HEK293 (cell line): ENCODE measurements around the gene ADK.

Experiments used
- CTCF ChIA-PET: fragments of 350-600 bp; formaldehyde crosslinking; extraction: SDS; loops from one replicate; lab custom pipeline; 2021; ENCODE audit warnings: antibody characterized with exemption; lab: Yijun Ruan, JAX
- POLR2A ChIA-PET: fragments of 300-600 bp; formaldehyde crosslinking; extraction: SDS; loops from one replicate; lab custom pipeline; 2020; ENCODE audit warnings: antibody characterized with exemption, inconsistent platforms; lab: Yijun Ruan, JAX
- H3K27ac ChIP-seq: fragments of 200-500 bp; sonication (Bioruptor generic); 2 replicates; pipeline ENCODE4 v1.5.1; 2014; ENCODE audit warnings: low read depth, low read length, control low read depth, inconsistent platforms; ENCODE audit errors: extremely low read depth
- H3K36me3 ChIP-seq, 2 experiments: fragments of 200-500 bp in 1 of 2; sonication (Bioruptor generic) in 1 of 2; 1 replicate in 1 of 2; 2 replicates in 1 of 2; pipeline ENCODE4 v1.5.1; 2014 to 2017; ENCODE audit warnings: inconsistent platforms in 2 of 2, low read length in 2 of 2; ENCODE audit not compliant: control insufficient read depth in 2 of 2, insufficient read depth in 1 of 2
- H3K4me1 ChIP-seq: fragments of 200-500 bp; sonication (Bioruptor generic); 2 replicates; pipeline ENCODE4 v1.5.1; 2014; ENCODE audit warnings: mild to moderate bottlenecking, low read length, inconsistent platforms; ENCODE audit not compliant: control insufficient read depth, insufficient read depth
- H3K4me3 ChIP-seq: 2 replicates; pipeline ENCODE4 v1.5.1; 2011; ENCODE audit warnings: low read depth, mild to moderate bottlenecking, control low read depth, low read length, moderate library complexity
- H3K9me3 ChIP-seq: fragments of 200-500 bp; sonication (Bioruptor generic); 2 replicates; pipeline ENCODE4 v1.5.1; 2014; ENCODE audit warnings: low read depth, low read length, inconsistent platforms; ENCODE audit not compliant: control insufficient read depth, insufficient read depth
- ATF2 ChIP-seq: fragments of 450-650 bp; formaldehyde crosslinking; IDR thresholded peaks from 2 replicates; pipeline ENCODE4 v1.5.1; 2016; ENCODE audit warnings: missing biosample characterization, missing genetic modification characterization, low read depth
- CTCF ChIP-seq: fragments of 450-650 bp; formaldehyde crosslinking; IDR thresholded peaks from 2 replicates; pipeline ENCODE4 v1.5.1; 2016; ENCODE audit warnings: missing biosample characterization, missing genetic modification characterization
- PATZ1 ChIP-seq: fragments of 450-650 bp; formaldehyde crosslinking; IDR thresholded peaks from 2 replicates; pipeline ENCODE4 v1.5.1; 2016; ENCODE audit warnings: missing biosample characterization, missing genetic modification characterization
- SCRT1 ChIP-seq: fragments of 450-650 bp; formaldehyde crosslinking; IDR thresholded peaks from 2 replicates; pipeline ENCODE4 v1.5.1; 2016; ENCODE audit warnings: missing biosample characterization, missing genetic modification characterization, borderline replicate concordance
- TRIM28 ChIP-seq: IDR thresholded peaks from 2 replicates; pipeline ENCODE4 v1.6.1; 2011; ENCODE audit warnings: low read length, control low read depth, borderline replicate concordance
- WT1 ChIP-seq: fragments of 450-650 bp; formaldehyde crosslinking; IDR thresholded peaks from 2 replicates; pipeline ENCODE4 v1.5.1; 2016; ENCODE audit warnings: missing biosample characterization, missing genetic modification characterization
- ZFHX2 ChIP-seq: fragments of 450-650 bp; formaldehyde crosslinking; conservative IDR thresholded peaks from 2 replicates; pipeline ENCODE4 v1.5.1; 2016; ENCODE audit warnings: missing biosample characterization, missing genetic modification characterization
- ZNF112 ChIP-seq: fragments of 450-650 bp; formaldehyde crosslinking; IDR thresholded peaks from 2 replicates; pipeline ENCODE4 v1.5.0; 2017; ENCODE audit warnings: missing biosample characterization, missing genetic modification characterization
- ZNF146 ChIP-seq: fragments of 450-650 bp; formaldehyde crosslinking; IDR thresholded peaks from 2 replicates; pipeline ENCODE4 v1.5.1; 2016; ENCODE audit warnings: missing biosample characterization, missing genetic modification characterization
- ZNF23 ChIP-seq: fragments of 450-650 bp; formaldehyde crosslinking; IDR thresholded peaks from 2 replicates; pipeline ENCODE4 v1.5.1; 2016; ENCODE audit warnings: missing biosample characterization, missing genetic modification characterization, borderline replicate concordance
- ZNF335 ChIP-seq: fragments of 450-650 bp; formaldehyde crosslinking; conservative IDR thresholded peaks from 2 replicates; pipeline ENCODE4 v1.5.1; 2016; ENCODE audit warnings: missing biosample characterization, missing genetic modification characterization
- ZNF362 ChIP-seq: fragments of 450-650 bp; formaldehyde crosslinking; IDR thresholded peaks from 2 replicates; pipeline ENCODE4 v1.5.1; 2016; ENCODE audit warnings: missing biosample characterization, missing genetic modification characterization
- ZNF398 ChIP-seq: fragments of 450-650 bp; formaldehyde crosslinking; IDR thresholded peaks from 2 replicates; pipeline ENCODE4 v1.5.1; 2017; ENCODE audit warnings: missing biosample characterization, missing genetic modification characterization
- ZNF416 ChIP-seq: fragments of 450-650 bp; formaldehyde crosslinking; IDR thresholded peaks from 2 replicates; pipeline ENCODE4 v1.5.1; 2016; ENCODE audit warnings: missing biosample characterization, missing genetic modification characterization
- ZNF48 ChIP-seq: fragments of 450-650 bp; formaldehyde crosslinking; IDR thresholded peaks from 2 replicates; pipeline ENCODE4 v1.5.1; 2016; ENCODE audit warnings: missing biosample characterization, missing genetic modification characterization
- ZNF510 ChIP-seq: fragments of 450-650 bp; formaldehyde crosslinking; IDR thresholded peaks from 2 replicates; pipeline ENCODE4 v1.5.1; 2018; ENCODE audit warnings: mild to moderate bottlenecking, missing genetic modification characterization, missing biosample characterization; ENCODE audit not compliant: insufficient replicate concordance
- ZNF521 ChIP-seq: fragments of 450-650 bp; formaldehyde crosslinking; IDR thresholded peaks from 2 replicates; pipeline ENCODE4 v1.5.1; 2017; ENCODE audit warnings: missing biosample characterization, mild to moderate bottlenecking, missing genetic modification characterization
- ZNF529 ChIP-seq: fragments of 450-650 bp; formaldehyde crosslinking; IDR thresholded peaks from 2 replicates; pipeline ENCODE4 v1.5.1; 2017; ENCODE audit warnings: missing genetic modification characterization, missing biosample characterization; ENCODE audit not compliant: insufficient replicate concordance
- ZNF571 ChIP-seq: fragments of 450-650 bp; formaldehyde crosslinking; IDR thresholded peaks from 2 replicates; pipeline ENCODE4 v1.5.0; 2017; ENCODE audit warnings: missing biosample characterization, missing genetic modification characterization
- ZNF645 ChIP-seq: fragments of 450-650 bp; formaldehyde crosslinking; IDR thresholded peaks from 2 replicates; pipeline ENCODE4; 2016; ENCODE audit warnings: missing biosample characterization, missing genetic modification characterization
- ZNF658 ChIP-seq: fragments of 450-650 bp; formaldehyde crosslinking; IDR thresholded peaks from 2 replicates; pipeline ENCODE4; 2016; ENCODE audit warnings: missing biosample characterization, missing genetic modification characterization
- ZNF660 ChIP-seq: fragments of 450-650 bp; IDR thresholded peaks from 2 replicates; pipeline ENCODE4 v1.5.1; 2018; ENCODE audit warnings: missing biosample characterization, mild to moderate bottlenecking, missing genetic modification characterization

ADK gene

GRCh38 chr10:74190494-74190893 is 39.5 kb downstream of the ADK start:
- Histone ChIP-seq H3K36me3 (no peaks in the 10 kb centered on the region; a peak in 1 of 3 replicates), H3K9me3 (no peaks in the 10 kb centered on the region), H3K27ac (peak overlapping the region; percentile 27), H3K4me3 (no peak overlapping the region), H3K4me1 (peaks cover 14% of the 10 kb centered on the region; the same call in 1 of the 2 replicates)
- CTCF ChIA-PET = interaction anchor here (0.7 to 3.1 kb wide), 2 partner anchors 23 to 535 kb away, joined by 4 to 15 read pairs; partner anchors contain the start of gene SYNPO2L
- POLR2A ChIA-PET = interaction anchor here (0.5 to 1.0 kb wide), 4 partner anchors 14 to 1069 kb away, joined by 3 to 8 read pairs (median 5); partner anchors contain the start of genes ADK and AP3M1
- TF ChIP-seq PATZ1 (tag by site-specific recombination) = no peak
- TF ChIP-seq ZNF529 (tag by site-specific recombination) = no peak
- no peak for TF ChIP-seq ZNF521 (tag by site-specific recombination)
- no peak for TF ChIP-seq ZNF362 (tag by site-specific recombination)
- no peak for TF ChIP-seq ZFHX2
- 0 out of 2 replicates have a peak, but pooled peaks have one; percentile 0 for TF ChIP-seq TRIM28
- TF ChIP-seq WT1 = no peak
- TF ChIP-seq ZNF48 (tag by site-specific recombination) = no peak
- no peak for TF ChIP-seq ZNF146 (tag by site-specific recombination)
- 0 out of 2 replicates have a peak, but pooled peaks have one; percentile 2 for TF ChIP-seq ZNF335 (tag by site-specific recombination)
- TF ChIP-seq ZNF510 (tag by site-specific recombination) = no peak
- TF ChIP-seq ZNF658 (tag by site-specific recombination) = no peak

- Histone ChIP-seq H3K4me1 (peaks cover 12% of the 10 kb centered on the region; the same call in 1 of the 2 replicates), H3K36me3 (no peaks in the 10 kb centered on the region; a peak in 1 of 3 replicates), H3K9me3 (no peaks in the 10 kb centered on the region), H3K27ac (no peak overlapping the region), H3K4me3 (no peak overlapping the region)
- TF ChIP-seq ATF2 (tag by site-specific recombination) (peak; percentile 4; the same call in 1 of the 2 replicates), SCRT1 (tag by site-specific recombination) (no peak)
- POLR2A ChIA-PET = no interaction called here
- CTCF ChIA-PET = interaction anchor here (0.7 kb wide), 2 partner anchors 23 to 587 kb away, joined by 3 read pairs; no protein-coding TSS in a partner anchor
These were observed 43.5 kb downstream of the ADK start for GRCh38 chr10:74194545-74194944.

- Histone ChIP-seq H3K27ac (no peak overlapping the region), H3K4me1 (peaks cover 7% of the 10 kb centered on the region; the same call in 1 of the 2 replicates), H3K9me3 (no peaks in the 10 kb centered on the region), H3K4me3 (no peak overlapping the region), H3K36me3 (no peaks in the 10 kb centered on the region; a peak in 1 of 3 replicates)
- POLR2A ChIA-PET = no interaction called here
- CTCF ChIA-PET = interaction anchor here (0.6 kb wide), 1 partner anchor 21 kb away, joined by 5 read pairs; no protein-coding TSS in a partner anchor
- TF ChIP-seq ZNF398 (tag by site-specific recombination) = no peak
- no peak for TF ChIP-seq ZNF571
- no peak for TF ChIP-seq ZNF23
- no peak for TF ChIP-seq ZNF112 (tag by site-specific recombination)
- TF ChIP-seq ZNF416 = no peak
- TF ChIP-seq ZNF660 (tag by site-specific recombination) = no peak
- no peak for TF ChIP-seq CTCF (tag by site-specific recombination)
- TF ChIP-seq ZNF645 (tag by site-specific recombination) = no peak
These were observed 44.0 kb downstream of the ADK start for GRCh38 chr10:74194999-74195398.
